CD4-positive, alpha-beta T cell treated with Interleukin-4 for 4 hours (primary cell): Measurements from ENCODE around the gene CASZ1.

Experiments used
- DNase-seq: peaks from one replicate; pipeline ENCODE4 v3.0.0-alpha.2; 2020

Gene CASZ1

GRCh38 chr1:10631811-10632593 is 164.4 kb downstream of the CASZ1 start:
- no peak for DNase-seq

- no peak for DNase-seq
Measured at GRCh38 chr1:10631121-10631810, 165.2 kb downstream of the CASZ1 start.

- DNase-seq, result no peak
Measured at GRCh38 chr1:10630661-10631120, 165.8 kb downstream of the CASZ1 start.

- no peak for DNase-seq
Measured at GRCh38 chr1:10629816-10630571, 166.5 kb downstream of the CASZ1 start.

- DNase-seq, result no peak
Measured at GRCh38 chr1:10629091-10629815, 167.2 kb downstream of the CASZ1 start.

- DNase-seq, result no peak
Measured at GRCh38 chr1:10628685-10629084, 167.8 kb downstream of the CASZ1 start.

- DNase-seq, result no peak
Measured at GRCh38 chr1:10626791-10627410, 169.5 kb downstream of the CASZ1 start.

GRCh38 chr1:10626131-10626731 is 170.2 kb downstream of the CASZ1 start:
- DNase-seq, result no peak

- no peak for DNase-seq
Measured at GRCh38 chr1:10625554-10625953, 170.9 kb downstream of the CASZ1 start.

- DNase-seq, result no peak
Measured at GRCh38 chr1:10625076-10625475, 171.4 kb downstream of the CASZ1 start.

GRCh38 chr1:10624256-10625050 is 172.0 kb downstream of the CASZ1 start:
- DNase-seq, result no peak

GRCh38 chr1:10623686-10624145 is 172.7 kb downstream of the CASZ1 start:
- no peak for DNase-seq

GRCh38 chr1:10622910-10623685 is 173.3 kb downstream of the CASZ1 start:
- DNase-seq, result no peak

- DNase-seq, result no peak
Measured at GRCh38 chr1:10621906-10622305, 174.5 kb downstream of the CASZ1 start.

- no peak for DNase-seq
Measured at GRCh38 chr1:10620776-10621175, 175.7 kb downstream of the CASZ1 start.

GRCh38 chr1:10617931-10618885 is 178.2 kb downstream of the CASZ1 start:
- DNase-seq, result no peak

- DNase-seq, result no peak
Measured at GRCh38 chr1:10617318-10617717, 179.1 kb downstream of the CASZ1 start.

GRCh38 chr1:10616696-10617095 is 179.8 kb downstream of the CASZ1 start:
- no peak for DNase-seq
